OCI-LY7 (cell line): ENCODE results near the gene GNPDA2.
"Not testable (repeated sequence)": the region's sequence is repeated elsewhere in the genome, so short reads cannot be mapped to it uniquely, and the experiment has no call there.

ENCODE experiments used
- EZH2phosphoT487 ChIP-seq: fragments of 200-600 bp; sonication (generic); IDR thresholded peaks from 2 replicates; pipeline ENCODE4 v1.6.1; 2018; ENCODE audit warnings: low read depth, borderline replicate concordance, mild to moderate bottlenecking, mixed run types, antibody characterized with exemption, low read length, moderate library complexity, mixed read lengths
- TF ChIP-seq, protein P1 (sequence below): fragments of 200-600 bp; sonication (generic); conservative IDR thresholded peaks from 2 replicates; pipeline ENCODE4 v1.5.1; 2014; ENCODE audit warnings: mild to moderate bottlenecking, antibody characterized with exemption, low read length, moderate library complexity, mixed read lengths

DNA sequence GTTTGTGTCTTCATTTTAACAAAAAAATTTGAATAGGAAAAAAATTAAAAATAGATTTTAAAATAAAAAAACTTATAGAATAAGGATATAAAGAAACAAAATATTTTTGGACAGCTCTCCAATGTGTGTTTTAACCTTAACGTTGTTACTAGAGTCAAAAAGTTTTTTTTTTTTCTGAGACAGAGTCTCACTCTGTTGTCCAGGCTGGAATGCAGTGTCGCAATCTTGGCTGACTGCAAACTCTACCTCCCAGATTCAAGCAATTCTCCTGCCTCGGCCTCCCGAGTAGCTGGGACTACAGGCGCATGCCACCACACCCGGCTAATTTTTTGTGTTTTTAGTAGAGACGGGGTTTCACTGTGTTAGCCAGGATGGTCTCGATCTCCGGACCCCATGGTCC is 2.3 kb upstream of the GNPDA2 start:
- TF ChIP-seq, protein P1, sequence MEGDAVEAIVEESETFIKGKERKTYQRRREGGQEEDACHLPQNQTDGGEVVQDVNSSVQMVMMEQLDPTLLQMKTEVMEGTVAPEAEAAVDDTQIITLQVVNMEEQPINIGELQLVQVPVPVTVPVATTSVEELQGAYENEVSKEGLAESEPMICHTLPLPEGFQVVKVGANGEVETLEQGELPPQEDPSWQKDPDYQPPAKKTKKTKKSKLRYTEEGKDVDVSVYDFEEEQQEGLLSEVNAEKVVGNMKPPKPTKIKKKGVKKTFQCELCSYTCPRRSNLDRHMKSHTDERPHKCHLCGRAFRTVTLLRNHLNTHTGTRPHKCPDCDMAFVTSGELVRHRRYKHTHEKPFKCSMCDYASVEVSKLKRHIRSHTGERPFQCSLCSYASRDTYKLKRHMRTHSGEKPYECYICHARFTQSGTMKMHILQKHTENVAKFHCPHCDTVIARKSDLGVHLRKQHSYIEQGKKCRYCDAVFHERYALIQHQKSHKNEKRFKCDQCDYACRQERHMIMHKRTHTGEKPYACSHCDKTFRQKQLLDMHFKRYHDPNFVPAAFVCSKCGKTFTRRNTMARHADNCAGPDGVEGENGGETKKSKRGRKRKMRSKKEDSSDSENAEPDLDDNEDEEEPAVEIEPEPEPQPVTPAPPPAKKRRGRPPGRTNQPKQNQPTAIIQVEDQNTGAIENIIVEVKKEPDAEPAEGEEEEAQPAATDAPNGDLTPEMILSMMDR = not testable (repeated sequence)
- not testable (repeated sequence) for TF ChIP-seq EZH2phosphoT487
